GM18907 (cell line): Measurements from ENCODE around the gene SFXN5.

Source experiments
- ATAC-seq: cut with Tn5 transposase; IDR thresholded peaks from one replicate; pipeline ENCODE4 v1.9.1; 2021; ENCODE audit warnings: mild to moderate bottlenecking, moderate library complexity; ENCODE audit not compliant: unreplicated experiment

SFXN5 gene

GRCh38 chr2:72981536-72981935 is 90.0 kb downstream of the SFXN5 start:
- ATAC-seq, result no peak

DNA sequence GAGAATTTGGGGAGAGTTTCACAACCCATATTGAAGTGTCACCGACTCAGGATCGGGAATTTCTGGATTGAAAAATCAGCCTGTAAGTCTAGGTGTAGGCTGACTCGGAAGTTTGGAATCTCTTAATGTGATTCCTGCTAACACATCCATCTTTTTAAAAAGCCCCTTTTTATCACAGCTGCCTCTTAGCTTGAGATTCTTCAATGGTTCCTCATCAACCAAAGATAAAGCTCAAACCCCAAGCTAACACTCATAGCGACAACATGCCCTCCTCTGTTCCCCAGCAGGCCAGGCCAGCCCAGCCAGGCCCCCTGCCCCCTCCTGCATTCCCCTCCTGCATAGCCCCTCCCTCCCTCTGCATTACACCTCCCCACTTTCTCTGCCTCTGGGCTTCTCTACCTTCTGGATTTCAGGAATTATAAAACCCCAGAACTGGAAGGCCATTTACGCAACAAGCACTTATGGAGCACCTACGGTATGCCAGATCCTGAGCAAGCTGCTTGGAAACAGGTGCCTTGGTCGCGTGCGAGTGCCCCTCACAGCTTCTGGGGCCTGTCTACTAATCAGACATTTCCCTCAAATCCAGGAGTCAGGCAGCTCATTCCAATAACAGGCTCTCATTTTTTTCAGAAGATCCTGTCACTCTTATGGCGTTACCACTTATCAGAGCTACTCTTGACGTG is 90.8 kb downstream of the SFXN5 start:
- no peak for ATAC-seq

- ATAC-seq, result no peak
These were observed 91.6 kb downstream of the SFXN5 start for GRCh38 chr2:72979896-72980295.

GRCh38 chr2:72975017-72975416 is 96.5 kb downstream of the SFXN5 start:
- no peak for ATAC-seq

DNA sequence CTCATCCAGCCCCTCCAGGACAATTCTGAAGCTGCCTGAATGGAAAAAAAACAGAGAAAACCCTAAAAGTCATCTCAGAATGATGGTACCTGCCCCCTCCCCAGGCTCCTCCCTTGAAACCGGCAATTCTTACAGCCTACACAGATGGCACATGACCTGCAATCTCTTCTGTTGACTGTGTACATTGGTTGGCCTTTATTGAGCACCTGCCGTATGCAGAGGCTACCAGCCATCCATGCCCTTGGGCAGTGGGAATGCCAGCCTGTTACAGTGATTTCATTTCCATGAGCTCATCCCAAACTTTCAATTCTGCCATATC is 97.1 kb downstream of the SFXN5 start:
- no peak for ATAC-seq

GRCh38 chr2:72973566-72974435 is 97.7 kb downstream of the SFXN5 start:
- peak; percentile 88 for ATAC-seq

GRCh38 chr2:72973137-72973535 is 98.4 kb downstream of the SFXN5 start:
- no peak for ATAC-seq

- ATAC-seq, result no peak
These were observed 99.0 kb downstream of the SFXN5 start for GRCh38 chr2:72972352-72973136.

DNA sequence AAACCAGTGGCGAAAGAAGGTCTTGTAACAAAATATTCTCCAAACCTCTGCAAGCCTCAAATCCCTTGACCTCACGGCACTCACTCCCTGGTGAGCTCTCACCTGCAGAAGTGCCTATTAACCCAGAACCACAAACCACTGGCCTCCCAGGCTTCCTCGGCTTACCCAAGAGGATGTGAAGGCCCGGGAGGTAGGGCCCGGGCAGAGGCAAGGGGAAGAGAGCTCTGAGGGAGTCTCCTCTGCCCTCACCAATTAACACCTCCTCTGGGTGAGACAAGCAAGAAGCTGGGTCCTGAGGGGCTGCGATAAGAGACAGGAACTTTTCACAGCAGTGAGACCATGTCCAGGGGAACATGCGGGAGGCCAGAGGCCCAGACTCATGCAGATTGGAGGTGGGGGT is 100.5 kb downstream of the SFXN5 start:
- no peak for ATAC-seq

DNA sequence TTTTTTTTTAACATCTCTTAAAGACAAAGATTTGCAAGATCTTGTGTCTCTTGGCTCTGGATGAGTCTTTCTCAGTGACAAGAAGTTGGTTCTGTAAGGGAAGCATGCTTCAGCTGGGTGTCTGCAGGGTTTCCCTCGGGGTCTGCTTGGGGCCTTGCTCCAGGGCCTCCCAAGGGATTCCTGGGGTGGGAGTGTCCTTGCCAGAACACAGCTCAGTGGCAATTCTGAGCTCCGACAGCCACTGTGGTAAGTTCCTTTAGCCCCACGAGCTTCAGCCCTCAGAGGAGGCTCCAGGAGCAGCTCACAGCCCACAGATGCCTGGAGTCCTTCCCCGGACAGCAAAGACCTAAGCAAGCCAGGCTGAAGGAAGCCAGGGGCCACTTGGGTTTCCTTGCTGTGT is 101.8 kb downstream of the SFXN5 start:
- ATAC-seq, result no peak

DNA sequence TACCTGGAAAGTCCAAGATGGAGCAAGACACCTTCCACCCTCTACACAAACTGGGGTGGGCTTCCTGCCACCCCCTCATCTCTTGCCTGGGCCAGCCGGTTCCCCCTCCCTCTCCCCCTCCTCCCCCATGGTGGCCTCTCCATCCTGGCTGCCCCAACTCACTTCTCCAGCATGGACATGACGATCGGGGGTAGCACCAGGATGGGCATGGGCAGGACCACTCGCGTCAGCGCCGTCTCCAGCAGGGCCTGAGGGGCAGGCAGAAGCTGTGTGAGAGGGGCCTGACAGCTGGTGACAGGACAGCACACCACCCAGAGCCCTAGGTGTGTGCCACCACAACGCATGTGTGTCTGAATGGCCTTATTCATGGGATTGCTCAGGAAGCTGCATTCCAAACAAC is 103.2 kb downstream of the SFXN5 start:
- ATAC-seq, result no peak

DNA sequence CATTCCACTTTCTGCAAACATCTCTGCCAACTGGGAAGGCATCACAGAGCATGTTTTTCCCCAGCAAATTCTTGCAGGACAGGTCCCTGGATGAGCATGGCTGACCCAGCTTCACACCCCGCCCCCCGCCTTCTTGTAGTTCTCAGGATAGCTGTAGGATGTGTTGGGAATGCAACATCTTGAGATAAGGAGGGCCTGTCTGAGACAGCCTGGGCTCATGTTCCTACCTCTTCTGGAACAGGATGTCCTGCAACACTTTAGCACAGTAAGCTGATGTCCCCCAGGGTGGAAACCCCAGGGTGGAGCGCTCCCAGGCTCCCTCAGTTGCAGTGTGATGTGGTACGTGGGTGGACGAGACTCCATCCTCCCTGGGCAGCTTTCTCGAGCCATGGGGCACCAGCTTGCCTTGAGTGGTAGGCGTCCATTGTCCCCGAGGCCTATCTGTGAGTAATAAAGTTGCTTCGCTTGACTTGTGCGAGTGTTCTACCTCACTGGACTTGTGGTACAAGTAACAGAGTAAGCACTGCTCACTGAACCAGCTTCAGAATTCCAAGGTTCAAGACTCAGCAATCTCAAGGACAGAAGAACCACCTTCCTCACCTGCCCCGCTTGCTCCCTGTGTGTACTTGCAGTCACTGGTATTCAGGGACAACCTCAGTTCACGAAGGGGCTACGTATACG is 105.6 kb downstream of the SFXN5 start:
- ATAC-seq, result no peak

GRCh38 chr2:72965016-72965415 is 106.5 kb downstream of the SFXN5 start:
- ATAC-seq, result no peak

DNA sequence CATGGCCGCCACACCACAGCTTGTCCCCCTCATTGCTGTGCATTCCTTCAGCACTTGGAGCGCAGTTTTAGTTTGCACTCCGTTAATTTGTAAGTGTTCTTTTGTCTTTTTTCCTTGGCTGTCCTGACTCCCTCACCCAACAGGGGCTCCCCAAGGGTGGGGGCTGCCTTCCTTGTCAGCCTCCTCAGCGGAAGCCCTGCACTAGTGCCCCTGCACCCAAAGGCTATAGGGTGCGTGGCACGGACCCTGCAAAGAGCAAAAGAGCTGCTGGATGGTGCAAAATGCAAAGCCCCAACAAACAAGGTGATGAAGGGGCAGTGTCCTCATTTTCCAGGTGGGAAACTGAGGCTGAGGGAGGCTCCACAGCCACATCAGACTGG is 107.4 kb downstream of the SFXN5 start:
- ATAC-seq, result no peak

GRCh38 chr2:72963423-72964145 is 107.9 kb downstream of the SFXN5 start:
- no peak for ATAC-seq

DNA sequence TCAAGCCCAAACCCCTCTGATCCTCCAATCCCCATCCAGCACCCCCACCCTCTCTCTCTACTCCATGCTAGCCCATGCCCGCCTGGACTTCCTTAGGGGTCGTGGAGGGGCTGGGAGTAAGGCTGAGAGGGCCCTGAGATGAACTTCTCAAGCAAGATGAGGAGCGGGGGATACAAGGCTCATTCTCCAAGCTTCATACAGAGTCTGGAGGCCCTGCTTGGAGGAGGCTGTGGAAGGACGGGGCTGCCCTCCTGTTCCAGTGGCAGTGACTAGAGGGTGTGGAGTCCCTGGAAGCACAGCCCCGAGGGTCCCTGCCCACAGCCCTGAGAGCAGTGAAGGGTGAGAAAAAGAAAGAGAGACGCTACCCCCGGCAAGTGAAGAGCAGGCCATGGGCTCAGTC is 108.6 kb downstream of the SFXN5 start:
- no peak for ATAC-seq

DNA sequence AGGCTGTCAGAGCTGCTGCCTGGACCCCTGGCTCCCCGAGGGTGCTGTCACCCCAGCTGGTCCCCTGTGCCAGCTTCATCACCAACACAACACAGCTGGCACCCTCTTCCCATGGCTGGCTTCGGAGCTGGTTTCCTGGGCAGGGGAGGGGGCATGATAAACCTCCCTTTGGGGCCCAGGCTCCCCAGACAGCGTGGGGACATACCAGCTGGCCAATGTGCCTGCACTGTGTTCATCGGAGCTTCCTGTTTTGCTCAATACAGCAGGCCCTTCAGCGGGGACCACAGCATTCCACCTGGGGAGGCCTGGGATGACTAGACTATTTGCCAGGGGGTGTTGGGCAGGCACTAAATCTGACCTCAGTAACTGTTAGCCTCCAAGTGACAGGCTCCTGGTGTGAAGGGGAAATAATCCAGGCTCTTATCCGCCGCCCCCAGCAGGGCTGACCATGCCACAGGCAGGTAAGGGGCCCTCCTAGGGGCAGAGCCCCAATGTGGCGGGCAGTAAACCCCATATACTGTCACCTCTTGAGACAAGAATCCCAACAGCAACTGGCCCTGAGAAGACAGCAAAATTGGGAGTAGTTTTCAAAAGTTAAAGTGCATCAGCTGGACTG is 109.6 kb downstream of the SFXN5 start:
- ATAC-seq, result no peak

- ATAC-seq, result no peak
These were observed 110.3 kb downstream of the SFXN5 start for GRCh38 chr2:72961036-72961720.
